RWPE2 (cell line): ENCODE data around the gene TPT1.

Experiments
- ATAC-seq: fragments of 200-7000 bp; cut with Tn5 transposase; 3 replicates; pipeline ENCODE4 v1.9.1; 2021; ENCODE audit warnings: low read depth
- DNase-seq: peaks from one replicate; pipeline ENCODE4 v3.0.0-alpha.2; 2020; ENCODE audit warnings: low spot score
- H3K27ac ChIP-seq: fragments of 450-650 bp; 2 replicates; pipeline ENCODE4 v1.5.1; 2017; ENCODE audit warnings: mild to moderate bottlenecking; ENCODE audit not compliant: poor library complexity, severe bottlenecking
- H3K27me3 ChIP-seq: fragments of 250-450 bp; sonication (Bioruptor Pico); 2 replicates; pipeline ENCODE4 v1.5.1; 2021; ENCODE audit warnings: mild to moderate bottlenecking, moderate library complexity; ENCODE audit not compliant: insufficient read depth, poor library complexity, severe bottlenecking
- H3K36me3 ChIP-seq: fragments of 250-450 bp; sonication (Bioruptor Pico); 2 replicates; pipeline ENCODE4 v1.5.1; 2020; ENCODE audit warnings: low read depth, mild to moderate bottlenecking, moderate library complexity
- H3K4me1 ChIP-seq: fragments of 250-450 bp; sonication (Bioruptor Pico); 2 replicates; pipeline ENCODE4 v1.5.1; 2021; ENCODE audit warnings: mild to moderate bottlenecking, moderate library complexity; ENCODE audit not compliant: insufficient read depth, poor library complexity, severe bottlenecking
- H3K4me3 ChIP-seq: fragments of 250-450 bp; sonication (Bioruptor Pico); 2 replicates; pipeline ENCODE4 v1.5.1; 2021; ENCODE audit warnings: mild to moderate bottlenecking, moderate library complexity; ENCODE audit not compliant: severe bottlenecking
- H3K9me3 ChIP-seq: fragments of 250-450 bp; sonication (Bioruptor Pico); 2 replicates; pipeline ENCODE4 v1.5.1; 2021; ENCODE audit warnings: mild to moderate bottlenecking, moderate library complexity; ENCODE audit not compliant: severe bottlenecking
- TF ChIP-seq, protein P1 (sequence below): fragments of 450-650 bp; IDR thresholded peaks from one replicate; pipeline ENCODE4 v1.5.1; 2017; ENCODE audit warnings: mild to moderate bottlenecking, moderate library complexity; ENCODE audit not compliant: poor library complexity, severe bottlenecking

Gene TPT1

DNA sequence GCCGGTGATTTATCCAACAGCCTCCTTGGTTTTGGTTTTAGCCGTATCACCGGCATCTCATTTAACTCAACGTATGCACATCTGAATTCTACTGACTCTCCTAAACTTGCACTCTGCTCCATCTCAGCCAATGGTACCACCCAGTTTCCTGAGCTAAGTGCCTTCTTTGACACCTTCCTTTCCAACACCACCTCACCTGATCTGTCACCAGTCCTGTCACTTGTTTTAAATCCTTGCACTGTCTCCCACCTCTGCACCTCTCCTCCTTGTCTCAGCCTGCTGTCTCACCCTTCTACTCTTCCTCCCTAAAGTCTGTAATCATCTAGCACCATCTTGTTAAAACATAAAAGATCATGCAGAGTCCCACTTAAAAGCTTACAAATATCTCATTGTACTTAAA, 28.1 kb upstream of the TPT1 start:
- H3K36me3 ChIP-seq = 0 out of 2 replicates have a peak, but pooled peaks cover 10% of the 10 kb centered on the region

DNA sequence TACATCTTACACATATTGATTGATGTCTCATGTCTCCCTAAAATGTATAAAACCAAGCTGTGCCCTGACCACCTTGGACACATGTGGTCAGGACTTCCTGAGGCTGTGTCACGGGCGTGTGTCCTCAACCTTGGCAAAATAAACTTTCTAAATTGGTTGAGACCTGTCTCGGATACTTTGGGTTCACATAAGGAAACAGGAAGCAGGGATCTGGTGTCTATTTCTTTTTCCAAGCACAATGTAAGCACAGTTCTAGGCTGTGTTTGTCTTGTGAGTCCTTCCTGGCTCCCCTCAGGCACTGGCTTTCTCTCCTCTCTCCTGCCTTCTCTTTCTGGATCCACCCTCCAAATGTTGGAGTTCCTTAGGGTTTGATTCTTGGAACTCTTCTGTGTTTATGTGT, 27.6 kb upstream of the TPT1 start:
- DNase-seq = peak; percentile 5
- H3K27me3 ChIP-seq = no peaks in the 10 kb centered on the region
- H3K27ac ChIP-seq = peak overlapping the region; percentile 91
- H3K9me3 ChIP-seq = no peaks in the 10 kb centered on the region
- H3K4me1 ChIP-seq = peaks cover 37% of the 10 kb centered on the region
- no peak overlapping the region for H3K4me3 ChIP-seq
- 0 out of 2 replicates have a peak, but pooled peaks cover 10% of the 10 kb centered on the region for H3K36me3 ChIP-seq
- TF ChIP-seq, protein P1, sequence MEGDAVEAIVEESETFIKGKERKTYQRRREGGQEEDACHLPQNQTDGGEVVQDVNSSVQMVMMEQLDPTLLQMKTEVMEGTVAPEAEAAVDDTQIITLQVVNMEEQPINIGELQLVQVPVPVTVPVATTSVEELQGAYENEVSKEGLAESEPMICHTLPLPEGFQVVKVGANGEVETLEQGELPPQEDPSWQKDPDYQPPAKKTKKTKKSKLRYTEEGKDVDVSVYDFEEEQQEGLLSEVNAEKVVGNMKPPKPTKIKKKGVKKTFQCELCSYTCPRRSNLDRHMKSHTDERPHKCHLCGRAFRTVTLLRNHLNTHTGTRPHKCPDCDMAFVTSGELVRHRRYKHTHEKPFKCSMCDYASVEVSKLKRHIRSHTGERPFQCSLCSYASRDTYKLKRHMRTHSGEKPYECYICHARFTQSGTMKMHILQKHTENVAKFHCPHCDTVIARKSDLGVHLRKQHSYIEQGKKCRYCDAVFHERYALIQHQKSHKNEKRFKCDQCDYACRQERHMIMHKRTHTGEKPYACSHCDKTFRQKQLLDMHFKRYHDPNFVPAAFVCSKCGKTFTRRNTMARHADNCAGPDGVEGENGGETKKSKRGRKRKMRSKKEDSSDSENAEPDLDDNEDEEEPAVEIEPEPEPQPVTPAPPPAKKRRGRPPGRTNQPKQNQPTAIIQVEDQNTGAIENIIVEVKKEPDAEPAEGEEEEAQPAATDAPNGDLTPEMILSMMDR = no peak
- peak; percentile 33; the same call in 1 of the 3 replicates for ATAC-seq

More for the DNA sequence above, 28.1 kb upstream of the TPT1 start:
- TF ChIP-seq, protein P1 = no peak
- Histone ChIP-seq H3K4me3 (no peak overlapping the region), H3K4me1 (peaks cover 37% of the 10 kb centered on the region), H3K27ac (peak overlapping the region; percentile 91), H3K9me3 (no peaks in the 10 kb centered on the region), H3K27me3 (no peaks in the 10 kb centered on the region)
- ATAC-seq = no peak
- no peak for DNase-seq

DNA sequence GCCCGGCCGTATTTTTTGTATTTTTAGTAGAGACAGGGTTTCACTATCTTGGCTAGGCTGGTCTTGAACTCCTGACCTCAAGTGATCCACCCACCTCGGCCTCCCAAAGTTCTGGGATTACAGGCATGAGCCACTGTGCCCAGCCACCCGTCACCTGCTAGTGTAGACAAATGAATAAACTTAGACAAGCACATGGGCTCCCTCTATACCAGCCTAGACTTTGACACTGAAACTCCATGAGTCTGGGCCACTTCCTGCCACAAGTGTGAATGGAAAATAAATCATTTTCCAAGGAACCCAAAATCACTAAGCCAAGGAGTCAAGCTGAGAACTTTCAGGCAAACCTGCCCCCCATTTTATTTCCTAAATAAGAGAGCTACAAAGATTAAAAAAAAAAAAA, 27.0 kb upstream of the TPT1 start:
- Histone ChIP-seq H3K4me1 (peaks cover 37% of the 10 kb centered on the region), H3K4me3 (no peak overlapping the region), H3K27me3 (no peaks in the 10 kb centered on the region), H3K36me3 (0 out of 2 replicates have a peak, but pooled peaks cover 10% of the 10 kb centered on the region), H3K9me3 (no peaks in the 10 kb centered on the region), H3K27ac (peak overlapping the region; percentile 91)
- TF ChIP-seq, protein P1 = no peak
- ATAC-seq (no peak), DNase-seq (no peak)

DNA sequence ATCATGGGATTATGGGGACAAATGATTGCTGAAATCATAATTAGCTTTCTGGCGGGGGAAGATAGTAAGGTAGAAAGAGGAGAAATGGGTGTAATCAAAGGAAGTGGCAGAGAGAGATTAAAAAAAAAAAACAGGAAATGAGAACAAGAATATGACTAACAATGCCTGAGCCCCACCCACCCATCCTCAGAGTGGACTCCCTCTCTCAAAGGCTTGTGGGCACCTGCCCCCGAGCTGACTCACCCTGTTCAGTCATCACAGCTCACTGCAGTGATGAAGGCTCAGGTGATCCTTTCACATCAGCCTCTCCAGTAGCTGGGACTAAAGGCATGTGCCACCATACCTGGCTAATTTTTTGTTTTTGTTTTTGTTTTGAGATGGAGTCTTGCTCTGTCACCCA, 26.4 kb upstream of the TPT1 start:
- H3K36me3 ChIP-seq = 0 out of 2 replicates have a peak, but pooled peaks cover 10% of the 10 kb centered on the region
- TF ChIP-seq, protein P1 = no peak
- peak; percentile 98 for ATAC-seq
- H3K27me3 ChIP-seq = no peaks in the 10 kb centered on the region
- no peak overlapping the region for H3K4me3 ChIP-seq
- peak; percentile 98 for DNase-seq
- peak overlapping the region; percentile 91 for H3K27ac ChIP-seq
- no peaks in the 10 kb centered on the region for H3K9me3 ChIP-seq
- peaks cover 39% of the 10 kb centered on the region for H3K4me1 ChIP-seq

DNA sequence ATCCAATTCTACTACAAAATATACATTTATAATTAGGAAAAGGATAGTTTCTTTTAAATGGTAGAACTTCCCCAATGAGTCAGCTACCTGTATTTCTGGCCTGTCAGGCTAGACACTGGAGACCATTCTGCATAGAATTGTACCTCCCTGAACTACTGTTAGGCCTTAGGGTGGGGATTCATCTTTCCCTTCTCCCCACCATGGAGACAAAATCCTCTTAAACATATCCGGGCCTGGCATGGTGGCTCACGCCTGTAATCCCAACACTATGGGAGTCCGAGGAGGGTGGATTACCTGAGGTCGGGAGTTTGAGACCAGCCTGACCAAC, 24.5 kb upstream of the TPT1 start:
- ATAC-seq (no peak), DNase-seq (no peak)
- Histone ChIP-seq H3K9me3 (no peaks in the 10 kb centered on the region), H3K4me1 (peaks cover 49% of the 10 kb centered on the region), H3K27ac (peak overlapping the region; percentile 91), H3K4me3 (no peak overlapping the region), H3K36me3 (0 out of 2 replicates have a peak, but pooled peaks cover 10% of the 10 kb centered on the region), H3K27me3 (no peaks in the 10 kb centered on the region)
- TF ChIP-seq, protein P1 = no peak
